ENCODE data around the gene TMEM121.
"Not testable (repeated sequence)": the region's sequence is repeated elsewhere in the genome, so short reads cannot be mapped to it uniquely, and the experiment has no call there.

The TMEM121 gene

GRCh38 chr14:105570482-105570881 is 44.1 kb downstream of the TMEM121 start:
- no peak overlapping the region for H3K4me3 ChIP-seq (ENCODE audit: low read depth, low read length)
- no peak for DNase-seq (ENCODE audit: low read depth)
- no peak for TF ChIP-seq CTCF (IDR thresholded peaks at IDR 0.05; ENCODE audit: low read depth, low read length, missing control alignments)

- not testable (repeated sequence) for DNase-seq (ENCODE audit: low read depth); H3K4me3 ChIP-seq (ENCODE audit: low read depth, low read length)
Measured at GRCh38 chr14:105571181-105571951, 45.0 kb downstream of the TMEM121 start.

- H3K4me3 ChIP-seq (ENCODE audit: low read depth, low read length); DNase-seq (ENCODE audit: low read depth): not testable (repeated sequence)
Measured at GRCh38 chr14:105572063-105572462, 45.7 kb downstream of the TMEM121 start.

GRCh38 chr14:105573841-105574240 is 47.5 kb downstream of the TMEM121 start:
- H3K4me3 ChIP-seq (ENCODE audit: low read depth, low read length); DNase-seq (ENCODE audit: low read depth): not testable (repeated sequence)

DNA sequence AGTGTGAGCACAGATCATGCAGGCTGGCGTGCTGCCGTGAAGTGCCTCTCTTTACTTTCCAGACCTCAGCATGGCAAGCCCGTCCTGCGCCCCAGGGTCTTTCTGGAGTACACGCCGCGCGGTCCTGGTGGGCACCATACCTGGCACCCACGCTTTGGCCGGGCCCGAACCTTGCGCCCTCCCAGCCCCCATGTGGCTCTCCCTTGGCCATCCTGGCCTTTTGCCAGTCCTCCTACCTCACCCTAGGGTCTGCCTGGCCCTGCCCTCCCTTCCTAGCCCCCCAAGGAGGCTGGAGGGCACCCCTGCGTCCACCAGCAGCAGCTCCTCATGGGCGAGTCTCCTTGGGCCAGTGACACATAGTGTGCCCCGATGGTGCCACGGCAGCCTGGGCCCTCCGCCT is 48.0 kb downstream of the TMEM121 start:
- not testable (repeated sequence) for DNase-seq (ENCODE audit: low read depth); H3K4me3 ChIP-seq (ENCODE audit: low read depth, low read length)

DNA sequence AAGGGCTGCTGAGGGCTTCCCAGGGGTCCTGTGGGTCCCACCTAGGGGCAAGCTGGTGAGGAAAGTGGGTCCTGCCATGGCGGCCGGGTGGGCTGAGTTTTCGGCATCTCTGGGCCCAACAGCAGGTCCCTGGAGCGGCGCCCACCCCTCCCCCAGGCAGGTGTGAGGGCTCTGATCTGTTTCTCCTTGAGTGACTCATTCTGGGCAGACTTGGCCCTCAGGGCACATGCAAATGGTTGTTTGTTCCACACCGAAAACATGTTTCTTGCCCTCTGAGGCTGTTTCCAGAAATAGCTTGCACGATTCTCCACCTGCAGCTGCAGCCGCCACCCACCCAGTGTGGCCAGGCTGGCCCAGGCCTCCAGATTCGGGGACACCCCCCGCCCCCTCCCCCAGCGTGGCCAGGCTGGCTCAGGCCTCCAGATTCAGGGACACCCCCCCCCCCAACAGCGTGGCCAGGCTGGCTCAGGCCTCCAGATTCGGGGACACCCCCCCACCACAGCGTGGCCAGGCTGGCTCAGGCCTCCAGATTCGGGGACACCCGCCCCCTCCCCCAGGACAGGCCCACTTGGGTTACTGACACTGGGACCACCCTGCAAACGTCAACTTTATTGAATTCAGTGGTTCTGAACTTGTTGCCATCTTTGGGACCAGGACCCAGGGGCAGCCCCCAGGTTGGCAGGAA is 48.8 kb downstream of the TMEM121 start:
- DNase-seq (ENCODE audit: low read depth); H3K4me3 ChIP-seq (ENCODE audit: low read depth, low read length): not testable (repeated sequence)

DNA sequence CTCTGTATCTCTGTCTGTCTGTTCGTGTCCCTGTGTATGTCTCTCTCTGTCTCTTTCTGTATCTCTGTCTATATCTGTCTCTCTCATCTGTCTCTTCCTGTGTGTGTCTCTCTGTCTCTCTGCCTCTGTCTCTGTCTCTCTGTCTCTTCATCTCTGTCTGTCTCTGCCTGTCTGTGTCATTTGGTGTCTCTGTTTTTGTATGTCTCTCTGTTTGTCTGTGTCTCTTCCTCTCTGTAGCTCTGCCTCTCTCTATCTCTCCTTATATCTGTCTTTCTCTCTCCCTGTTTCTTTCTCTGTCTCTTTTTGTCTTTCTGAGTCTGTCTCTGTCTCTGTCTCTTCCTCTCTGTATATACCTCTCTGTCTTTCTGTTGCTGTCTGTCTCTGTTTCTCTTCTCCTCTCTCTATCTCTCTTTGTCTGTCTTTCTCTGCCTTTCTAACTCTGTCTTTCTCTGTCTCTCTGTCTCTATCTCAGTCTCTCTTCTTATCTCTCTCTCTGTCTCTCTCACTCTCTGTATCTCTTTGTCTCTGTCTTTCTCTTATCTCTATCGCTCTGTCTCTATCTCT is 50.2 kb downstream of the TMEM121 start:
- TF ChIP-seq CTCF (IDR thresholded peaks at IDR 0.05; ENCODE audit: low read depth, low read length, missing control alignments), result no peak
- H3K4me3 ChIP-seq (ENCODE audit: low read depth, low read length), result no peak overlapping the region; the same call in 1 of the 2 replicates
- DNase-seq (ENCODE audit: low read depth), result no peak

- no peak overlapping the region; the same call in 1 of the 2 replicates for H3K4me3 ChIP-seq (ENCODE audit: low read depth, low read length)
- DNase-seq (ENCODE audit: low read depth), result peak; percentile 54
- no peak for TF ChIP-seq CTCF (IDR thresholded peaks at IDR 0.05; ENCODE audit: low read depth, low read length, missing control alignments)
Measured at GRCh38 chr14:105577314-105577861, 51.0 kb downstream of the TMEM121 start.

DNA sequence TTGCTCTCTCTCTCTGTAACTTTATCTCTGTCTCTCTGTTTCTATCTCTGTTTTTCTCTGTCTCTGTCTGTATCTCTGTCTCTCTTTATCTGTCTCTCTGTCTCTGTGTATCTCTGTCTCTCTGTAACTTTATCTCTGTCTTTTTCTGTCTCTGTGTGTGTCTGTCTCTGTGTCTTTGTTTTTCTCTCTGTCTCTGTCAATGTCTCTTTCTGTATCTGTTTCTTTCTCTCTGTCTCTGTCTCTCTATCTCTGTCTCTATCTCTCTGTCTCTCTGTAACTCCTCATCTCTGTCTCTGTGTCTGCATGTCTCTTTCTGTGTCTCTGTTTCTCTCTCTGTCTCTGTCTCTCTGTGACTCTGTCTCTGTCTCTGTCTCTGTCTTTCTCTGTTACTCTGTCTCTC is 51.7 kb downstream of the TMEM121 start:
- no peak for TF ChIP-seq CTCF (IDR thresholded peaks at IDR 0.05; ENCODE audit: low read depth, low read length, missing control alignments)
- H3K4me3 ChIP-seq (ENCODE audit: low read depth, low read length), result no peak overlapping the region; the same call in 1 of the 2 replicates
- DNase-seq (ENCODE audit: low read depth), result no peak

- not testable (repeated sequence) for DNase-seq (ENCODE audit: low read depth); H3K4me3 ChIP-seq (ENCODE audit: low read depth, low read length)
Measured at GRCh38 chr14:105579221-105579620, 52.8 kb downstream of the TMEM121 start.

All from GM12864 (cell line).